B cell (primary cell): ENCODE results near the gene RAI1. TPM values are rescaled to one million over a fixed set of nuclear protein-coding genes. Genes with fewer than 3 reads are reported as not detected.

Experiments
- ATAC-seq: fragments of 200-7000 bp; cut with Tn5 transposase; one replicate; pipeline ENCODE4 v1.10.0; 2021; ENCODE audit warnings: low read depth, mild to moderate bottlenecking, moderate number of reproducible peaks, moderate library complexity
- CTCF ChIA-PET: fragments of 350-600 bp; sonication (Branson Sonifier 250); formaldehyde crosslinking; loops from one replicate; lab custom pipeline; 2021; ENCODE audit warnings: antibody characterized with exemption, inconsistent platforms; lab: Charles Lee
- POLR2A ChIA-PET: fragments of 350-600 bp; sonication (Branson Sonifier 250); formaldehyde crosslinking; loops from one replicate; lab custom pipeline; 2021; ENCODE audit warnings: antibody characterized with exemption; lab: Charles Lee
- DNase-seq: peaks from one replicate; pipeline ENCODE4 v3.0.0; 2013
- H2AFZ ChIP-seq: 2 replicates; pipeline ENCODE4 v1.6.1; 2012; ENCODE audit warnings: mild to moderate bottlenecking, low read depth, low read length; ENCODE audit not compliant: insufficient read depth, poor library complexity, severe bottlenecking
- H3K27ac ChIP-seq, 2 donors: 1 replicate in 1 of 2; 2 replicates in 1 of 2; pipeline ENCODE4 v1.5.1; 2012 to 2013; ENCODE audit warnings: low read length in 2 of 2, mild to moderate bottlenecking in 2 of 2, moderate library complexity in 1 of 2
- H3K27me3 ChIP-seq, 4 experiments: fragments of 200-600 bp in 1 of 4; sonication (generic) in 1 of 4; replicated peaks in 1 of 4; 1 replicate in 2 of 4; 2 replicates in 2 of 4; pipeline versions ENCODE4 v1.6.1 to v1.7.0; 2013 to 2016; ENCODE audit warnings: low read length in 3 of 4, mild to moderate bottlenecking in 2 of 4, mixed read lengths in 1 of 4, moderate library complexity in 1 of 4; ENCODE audit not compliant: insufficient read depth in 4 of 4, control insufficient read depth in 3 of 4; ENCODE audit errors: control extremely low read depth in 1 of 4
- H3K36me3 ChIP-seq, 2 experiments: replicated peaks in 1 of 2; 1 replicate in 1 of 2; 2 replicates in 1 of 2; pipeline versions ENCODE4 v1.6.1 to v1.7.1; 2013; ENCODE audit warnings: low read length in 1 of 2; ENCODE audit not compliant: insufficient read depth in 2 of 2, control insufficient read depth in 1 of 2; ENCODE audit errors: control extremely low read depth in 1 of 2, extremely low read depth in 1 of 2
- H3K4me1 ChIP-seq, 2 donors: fragments of 200-600 bp in 1 of 2; sonication (generic) in 1 of 2; 1 replicate in 1 of 2; 2 replicates in 1 of 2; pipeline versions ENCODE4 v1.5.1 to v1.6.1; 2013 to 2017; ENCODE audit warnings: low read length in 2 of 2; ENCODE audit not compliant: control insufficient read depth in 2 of 2, insufficient read depth in 2 of 2
- H3K4me2 ChIP-seq: replicated peaks from 2 replicates; pipeline ENCODE3; 2012; ENCODE audit warnings: mild to moderate bottlenecking, low read depth, low read length; ENCODE audit not compliant: poor library complexity, severe bottlenecking
- H3K4me3 ChIP-seq, 5 experiments: fragments of 200-600 bp in 1 of 5; sonication (generic) in 1 of 5; 1 replicate in 3 of 5; 2 replicates in 2 of 5; pipeline versions ENCODE4 v1.5.1 to v1.7.0; 2011 to 2016; ENCODE audit warnings: low read length in 4 of 5, mild to moderate bottlenecking in 4 of 5, low read depth in 2 of 5, control low read depth in 1 of 5, moderate library complexity in 1 of 5; ENCODE audit not compliant: insufficient read depth in 1 of 5; ENCODE audit errors: control extremely low read depth in 1 of 5, extremely low read depth in 1 of 5
- H3K79me2 ChIP-seq: fragments of 200-600 bp; sonication (generic); one replicate; pipeline ENCODE4 v1.6.0; 2016; ENCODE audit warnings: low read length; ENCODE audit not compliant: control insufficient read depth, insufficient read depth
- H3K9ac ChIP-seq: fragments of 200-600 bp; sonication (generic); 2 replicates; pipeline ENCODE4 v1.6.1; 2017; ENCODE audit warnings: mild to moderate bottlenecking, low read length, moderate library complexity
- H3K9me3 ChIP-seq, 3 donors: one replicate each; pipeline versions ENCODE4 v1.6.1 to v1.7.1; 2013; ENCODE audit warnings: low read length in 2 of 3; ENCODE audit not compliant: control insufficient read depth in 2 of 3, insufficient read depth in 1 of 3; ENCODE audit errors: control extremely low read depth in 1 of 3
- H4K20me1 ChIP-seq: 2 replicates; pipeline ENCODE4 v1.6.0; 2012; ENCODE audit warnings: mild to moderate bottlenecking, low read length; ENCODE audit not compliant: insufficient read depth, control insufficient read depth, poor library complexity, severe bottlenecking
- H3K27ac Mint-ChIP-seq: one replicate; pipeline ENCODE4 v1.8.0; 2021; ENCODE audit warnings: mixed read lengths
- H3K27me3 Mint-ChIP-seq: one replicate; pipeline ENCODE4 v1.8.0; 2021; ENCODE audit warnings: mixed read lengths
- H3K4me1 Mint-ChIP-seq: one replicate; pipeline ENCODE4 v1.8.0; 2021; ENCODE audit warnings: mixed read lengths
- H3K4me3 Mint-ChIP-seq: one replicate; pipeline ENCODE4 v1.8.0; 2021; ENCODE audit warnings: mixed read lengths
- H3K9me3 Mint-ChIP-seq: one replicate; pipeline ENCODE4 v1.8.0; 2022; ENCODE audit warnings: mixed read lengths; ENCODE audit not compliant: insufficient read depth
- EZH2 ChIP-seq: IDR thresholded peaks from 2 replicates; pipeline ENCODE4 v1.6.1; 2012; ENCODE audit warnings: borderline replicate concordance, low read depth, mild to moderate bottlenecking, moderate library complexity, low read length; ENCODE audit not compliant: insufficient read depth, poor library complexity, severe bottlenecking
- WGBS: methylation state at CpG from one replicate; pipeline ENCODE4 v1.1.5; 2013; ENCODE audit warnings: missing lambda C conversion rate; ENCODE audit not compliant: insufficient coverage; 5-methylcytosine and 5-hydroxymethylcytosine counted together
- intact Hi-C: fragments of 100-400 bp; cut with micrococcal nuclease; formaldehyde crosslinking; loops from one replicate; pipeline ENCODE4 v1.10.0; 2022
- polyA plus RNA-seq: library from polyadenylated mRNA; depleted of rRNA; stranded (reverse); fragments of >200 nt; gene quantifications from 2 replicates; pipeline ENCODE4 v1.2.3, GENCODE V29; 2012
- total RNA-seq, 2 donors: library from RNA; stranded (reverse); fragments of 120-200 nt in 1 of 2; gene quantifications; 1 replicate in 1 of 2; 2 replicates in 1 of 2; pipeline versions ENCODE4 v1.2.3 to v1.2.4, GENCODE V29; 2013 to 2022
- TF ChIP-seq, protein P1 (sequence below): fragments of 200-600 bp; IDR thresholded peaks from one replicate; pipeline ENCODE4 v1.8.0; 2022; ENCODE audit warnings: antibody characterized with exemption, mild to moderate bottlenecking

RAI1 gene
- total and polyA plus RNA-seq, 2 donors (not counting 1 experiment from before 2014, with no cell fraction given), result 4.7 to 34.0 TPM

DNA sequence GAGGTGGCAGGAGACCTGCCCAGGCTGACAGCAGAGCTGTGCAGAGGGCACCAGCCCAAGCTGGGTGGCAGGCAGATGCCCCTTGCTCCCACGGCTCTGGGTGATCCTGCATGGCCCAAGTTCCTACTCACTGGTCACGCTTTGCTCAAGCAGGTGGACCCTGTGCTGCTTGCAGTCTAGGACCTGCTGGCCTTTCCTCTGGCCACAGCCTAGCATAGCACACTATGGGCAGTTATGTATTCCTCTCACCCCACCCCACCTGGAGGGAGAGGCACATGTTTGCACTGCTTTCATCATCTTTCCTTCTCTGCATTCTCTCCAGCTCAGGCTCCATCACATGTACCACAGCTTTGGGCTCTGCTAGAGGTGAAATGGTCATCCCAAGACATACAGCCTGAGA, 175.1 kb downstream of the RAI1 start:
- H3K27me3 ChIP-seq, result no peaks in the 10 kb centered on the region
- H3K9ac ChIP-seq, result no peak overlapping the region
- Mint-ChIP-seq H3K9me3 (no peaks in the 10 kb centered on the region), H3K27ac (no peak overlapping the region), H3K4me3 (no peak overlapping the region), H3K27me3 (no peaks in the 10 kb centered on the region), H3K4me1 (peaks cover 6% of the 10 kb centered on the region)
- H3K79me2 ChIP-seq, result no peaks in the 10 kb centered on the region
- ATAC-seq (no peak), DNase-seq (no peak)
- H3K27ac ChIP-seq, result no peak overlapping the region
- H4K20me1 ChIP-seq, result peaks cover 4% of the 10 kb centered on the region
- H3K4me3 ChIP-seq, result no peak overlapping the region
- intact Hi-C loops, result no loop called here
- 97% methylated on average over 2 of the region's 2 CpGs for WGBS
- ChIA-PET POLR2A (no interaction called here), CTCF (interaction anchor here (2.6 to 6.2 kb wide), 2 partner anchors 43 to 176 kb away, joined by 11 to 109 read pairs; partner anchors contain the start of gene RAI1)
- H3K4me2 ChIP-seq, result no peak overlapping the region
- no peaks in the 10 kb centered on the region for H3K9me3 ChIP-seq
- H2AFZ ChIP-seq, result no peak overlapping the region
- H3K36me3 ChIP-seq, result no peaks in the 10 kb centered on the region
- peaks cover under 1 to 11% of the 10 kb centered on the region in 2 donors for H3K4me1 ChIP-seq
- TF ChIP-seq EZH2, result no peak
- TF ChIP-seq, protein P1, sequence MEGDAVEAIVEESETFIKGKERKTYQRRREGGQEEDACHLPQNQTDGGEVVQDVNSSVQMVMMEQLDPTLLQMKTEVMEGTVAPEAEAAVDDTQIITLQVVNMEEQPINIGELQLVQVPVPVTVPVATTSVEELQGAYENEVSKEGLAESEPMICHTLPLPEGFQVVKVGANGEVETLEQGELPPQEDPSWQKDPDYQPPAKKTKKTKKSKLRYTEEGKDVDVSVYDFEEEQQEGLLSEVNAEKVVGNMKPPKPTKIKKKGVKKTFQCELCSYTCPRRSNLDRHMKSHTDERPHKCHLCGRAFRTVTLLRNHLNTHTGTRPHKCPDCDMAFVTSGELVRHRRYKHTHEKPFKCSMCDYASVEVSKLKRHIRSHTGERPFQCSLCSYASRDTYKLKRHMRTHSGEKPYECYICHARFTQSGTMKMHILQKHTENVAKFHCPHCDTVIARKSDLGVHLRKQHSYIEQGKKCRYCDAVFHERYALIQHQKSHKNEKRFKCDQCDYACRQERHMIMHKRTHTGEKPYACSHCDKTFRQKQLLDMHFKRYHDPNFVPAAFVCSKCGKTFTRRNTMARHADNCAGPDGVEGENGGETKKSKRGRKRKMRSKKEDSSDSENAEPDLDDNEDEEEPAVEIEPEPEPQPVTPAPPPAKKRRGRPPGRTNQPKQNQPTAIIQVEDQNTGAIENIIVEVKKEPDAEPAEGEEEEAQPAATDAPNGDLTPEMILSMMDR, result no peak

- 100% methylated on average over 3 of the region's 4 CpGs for WGBS
- H3K4me3 Mint-ChIP-seq, result no peak overlapping the region
- no peak overlapping the region for H3K27ac Mint-ChIP-seq
- Histone ChIP-seq H2AFZ (no peak overlapping the region), H3K79me2 (no peaks in the 10 kb centered on the region), H3K36me3 (no peaks in the 10 kb centered on the region), H3K27ac (no peak overlapping the region), H4K20me1 (peaks cover 4% of the 10 kb centered on the region), H3K9ac (no peak overlapping the region), H3K9me3 (no peaks in the 10 kb centered on the region), H3K27me3 (no peaks in the 10 kb centered on the region), H3K4me3 (no peak overlapping the region), H3K4me1 (peaks cover 0 to 6% of the 10 kb centered on the region in 2 donors), H3K4me2 (no peak overlapping the region)
- CTCF ChIA-PET, result interaction anchor here (0.5 to 6.2 kb wide), 5 partner anchors 21 to 214 kb away, joined by 3 to 109 read pairs (median 6); partner anchors contain the start of genes RAI1 and SREBF1
- no peaks in the 10 kb centered on the region for H3K27me3 Mint-ChIP-seq
- intact Hi-C loops, result no loop called here
- no peaks in the 10 kb centered on the region for H3K9me3 Mint-ChIP-seq
- POLR2A ChIA-PET, result interaction anchor here (0.5 kb wide), 1 partner anchor 169 kb away, joined by 7 read pairs; no protein-coding TSS in a partner anchor
- H3K4me1 Mint-ChIP-seq, result no peaks in the 10 kb centered on the region
- no peak for ATAC-seq
- no peak for TF ChIP-seq EZH2
- TF ChIP-seq, protein P1, result no peak
- no peak for DNase-seq
Measured at GRCh38 chr17:17857496-17857895, 176.2 kb downstream of the RAI1 start.
